Peyer's patch (tissue), 4 donors: ENCODE results near the gene NCDN. TPM values are rescaled to one million over a fixed set of nuclear protein-coding genes. Genes with fewer than 3 reads are reported as not detected.

Experiments used
- DNase-seq, 3 donors: peaks; one replicate each; pipeline ENCODE4 v3.0.0-alpha.2; 2017 to 2019
- H3K27ac ChIP-seq, 4 donors: fragments of 200-600 bp; sonication (generic); one replicate each; pipeline ENCODE4 v1.5.1; 2016 to 2019
- H3K27me3 ChIP-seq, 2 donors: fragments of 200-600 bp; sonication (generic); one replicate each; pipeline ENCODE4 v1.5.1; 2019
- H3K36me3 ChIP-seq, 3 donors: fragments of 200-600 bp; sonication (generic); one replicate each; pipeline ENCODE4 v1.5.1; 2016 to 2019
- H3K4me1 ChIP-seq, 4 donors: fragments of 200-600 bp; sonication (generic); one replicate each; pipeline ENCODE4 v1.5.1; 2016 to 2019
- H3K4me3 ChIP-seq, 4 donors: fragments of 200-600 bp; sonication (generic); 1 replicate in 3 of 4; 2 replicates in 1 of 4; pipeline ENCODE4 v1.5.1; 2016 to 2019; ENCODE audit warnings: mild to moderate bottlenecking in 1 of 4
- H3K9me3 ChIP-seq, 4 donors: fragments of 200-600 bp; sonication (generic); one replicate each; pipeline ENCODE4 v1.5.1; 2016 to 2019; ENCODE audit warnings: mild to moderate bottlenecking in 1 of 4
- CTCF ChIP-seq, 6 experiments: fragments of 450-650 bp in 4 of 6; fragments of 200-600 bp in 2 of 6; sonication (generic) in 1 of 6; IDR thresholded peaks; one replicate each; pipeline ENCODE4 v1.5.1; 2017 to 2019; ENCODE audit warnings: antibody characterized with exemption in 6 of 6, mild to moderate bottlenecking in 3 of 6, moderate library complexity in 1 of 6
- POLR2A ChIP-seq, 2 donors: fragments of 450-650 bp; IDR thresholded peaks; one replicate each; pipeline ENCODE4 v1.5.1; 2017; ENCODE audit warnings: antibody characterized with exemption in 2 of 2, mild to moderate bottlenecking in 2 of 2, moderate library complexity in 2 of 2
- total RNA-seq, 4 donors: library from RNA; depleted of rRNA; stranded (reverse); fragments of >200 nt; gene quantifications; one replicate each; pipeline ENCODE4 v1.1.0, GENCODE V29; 2016

NCDN gene
- total RNA-seq, result 10 to 100 TPM in 3 of 4 donors, 1 to 10 TPM in 1; 6.3 to 15.3 (median 13.2) TPM

- Histone ChIP-seq H3K27ac (peak within 1 kb of the TSS; percentile 92 to 98 (median 95)), H3K4me3 (peak within 1 kb of the TSS; percentile 85 to 98 (median 90)), H3K4me1 (peaks cover 4 to 48% (median 6%) of the 10 kb centered on the region in 4 donors), H3K36me3 (peaks cover 0 to 12% (median 0%) of the 10 kb centered on the region in 3 donors), H3K9me3 (no peaks in the 10 kb centered on the region), H3K27me3 (no peaks in the 10 kb centered on the region)
- TF ChIP-seq CTCF (IDR thresholded peaks at IDR 0.05), result no peak
- peak in 1 of 2 donors; percentile 14 for TF ChIP-seq POLR2A (IDR thresholded peaks at IDR 0.05)
- DNase-seq, result peak; percentile 96 to 98 (median 98)
These were observed at the start of gene NCDN for GRCh38 chr1:35557611-35558373. TSS of gene NCDN (plus strand) at chr1:35557799. CDS start at chr1:35558191, 392 bp downstream.

- Histone ChIP-seq H3K36me3 (no peaks in the 10 kb centered on the region), H3K4me1 (peaks cover 0 to 11% (median 3%) of the 10 kb centered on the region in 4 donors), H3K9me3 (no peaks in the 10 kb centered on the region), H3K4me3 (no peak overlapping the region), H3K27ac (peak overlapping the region in 2 of 4 donors; percentile 41 to 71), H3K27me3 (no peaks in the 10 kb centered on the region)
- no peak for TF ChIP-seq CTCF (IDR thresholded peaks at IDR 0.05)
- no peak for TF ChIP-seq POLR2A (IDR thresholded peaks at IDR 0.05)
- no peak for DNase-seq
These were observed 49.7 kb upstream of the NCDN start for GRCh38 chr1:35507947-35508346.

- TF ChIP-seq CTCF (IDR thresholded peaks at IDR 0.05) (no peak), POLR2A (IDR thresholded peaks at IDR 0.05) (no peak)
- H3K27ac ChIP-seq, result no peak overlapping the region
- no peaks in the 10 kb centered on the region for H3K36me3 ChIP-seq
- peaks cover 0 to 11% (median 3%) of the 10 kb centered on the region in 4 donors for H3K4me1 ChIP-seq
- no peaks in the 10 kb centered on the region for H3K9me3 ChIP-seq
- DNase-seq, result no peak
- no peak overlapping the region for H3K4me3 ChIP-seq
- no peaks in the 10 kb centered on the region for H3K27me3 ChIP-seq
These were observed 48.0 kb upstream of the NCDN start for GRCh38 chr1:35509558-35509957.

- TF ChIP-seq POLR2A (IDR thresholded peaks at IDR 0.05), result no peak
- TF ChIP-seq CTCF (IDR thresholded peaks at IDR 0.05), result no peak
- no peak for DNase-seq
- no peaks in the 10 kb centered on the region for H3K36me3 ChIP-seq
- H3K4me1 ChIP-seq, result peaks cover 0 to 7% (median 3%) of the 10 kb centered on the region in 4 donors
- no peaks in the 10 kb centered on the region for H3K9me3 ChIP-seq
- no peaks in the 10 kb centered on the region for H3K27me3 ChIP-seq
- no peak overlapping the region for H3K4me3 ChIP-seq
- no peak overlapping the region for H3K27ac ChIP-seq
These were observed 46.3 kb upstream of the NCDN start for GRCh38 chr1:35511305-35511704.

- H3K4me1 ChIP-seq, result no peaks in the 10 kb centered on the region
- H3K36me3 ChIP-seq, result no peaks in the 10 kb centered on the region
- no peak overlapping the region for H3K4me3 ChIP-seq
- no peaks in the 10 kb centered on the region for H3K9me3 ChIP-seq
- no peaks in the 10 kb centered on the region for H3K27me3 ChIP-seq
- no peak overlapping the region for H3K27ac ChIP-seq
- no peak for DNase-seq
- no peak for TF ChIP-seq CTCF (IDR thresholded peaks at IDR 0.05)
- no peak for TF ChIP-seq POLR2A (IDR thresholded peaks at IDR 0.05)
These were observed 39.4 kb upstream of the NCDN start for GRCh38 chr1:35518183-35518582.
